ENCODE data around the gene SOX10.

DNA sequence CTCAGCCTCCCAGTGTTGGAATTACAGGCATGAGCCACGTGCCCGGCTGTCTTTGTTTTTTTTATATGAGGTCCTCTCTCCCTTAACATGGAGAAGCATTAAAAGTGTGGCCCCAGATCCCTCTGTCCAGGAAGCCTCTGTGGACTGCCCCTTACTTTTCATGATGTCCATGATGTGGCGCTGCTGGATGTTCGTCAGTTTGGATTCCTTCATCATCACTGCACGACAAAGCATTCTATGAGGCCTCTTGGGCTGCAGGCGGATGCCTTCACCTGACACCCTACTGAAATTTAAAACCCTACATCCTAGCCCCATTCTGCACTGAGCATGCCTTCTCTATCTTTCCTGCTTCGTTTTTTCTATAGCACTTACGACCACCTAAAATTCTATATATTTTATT lies 33.0 kb downstream of the SOX10 start:
- TF ChIP-seq ZNF140 (tag by site-specific recombination; IDR thresholded peaks at IDR 0.05) (no peak), ZNF121 (tag by site-specific recombination; IDR thresholded peaks at IDR 0.05) (no peak), ZNF133 (tag by site-specific recombination; IDR thresholded peaks at IDR 0.05) (no peak), ZNF629 (tag by site-specific recombination; IDR thresholded peaks at IDR 0.05) (no peak)
- TF ChIP-seq, protein P1, sequence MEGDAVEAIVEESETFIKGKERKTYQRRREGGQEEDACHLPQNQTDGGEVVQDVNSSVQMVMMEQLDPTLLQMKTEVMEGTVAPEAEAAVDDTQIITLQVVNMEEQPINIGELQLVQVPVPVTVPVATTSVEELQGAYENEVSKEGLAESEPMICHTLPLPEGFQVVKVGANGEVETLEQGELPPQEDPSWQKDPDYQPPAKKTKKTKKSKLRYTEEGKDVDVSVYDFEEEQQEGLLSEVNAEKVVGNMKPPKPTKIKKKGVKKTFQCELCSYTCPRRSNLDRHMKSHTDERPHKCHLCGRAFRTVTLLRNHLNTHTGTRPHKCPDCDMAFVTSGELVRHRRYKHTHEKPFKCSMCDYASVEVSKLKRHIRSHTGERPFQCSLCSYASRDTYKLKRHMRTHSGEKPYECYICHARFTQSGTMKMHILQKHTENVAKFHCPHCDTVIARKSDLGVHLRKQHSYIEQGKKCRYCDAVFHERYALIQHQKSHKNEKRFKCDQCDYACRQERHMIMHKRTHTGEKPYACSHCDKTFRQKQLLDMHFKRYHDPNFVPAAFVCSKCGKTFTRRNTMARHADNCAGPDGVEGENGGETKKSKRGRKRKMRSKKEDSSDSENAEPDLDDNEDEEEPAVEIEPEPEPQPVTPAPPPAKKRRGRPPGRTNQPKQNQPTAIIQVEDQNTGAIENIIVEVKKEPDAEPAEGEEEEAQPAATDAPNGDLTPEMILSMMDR (tag by site-specific recombination; IDR thresholded peaks at IDR 0.05), result no peak; the same call in 1 of the 2 replicates
